Measurements from ENCODE around the gene RYR2.

DNA sequence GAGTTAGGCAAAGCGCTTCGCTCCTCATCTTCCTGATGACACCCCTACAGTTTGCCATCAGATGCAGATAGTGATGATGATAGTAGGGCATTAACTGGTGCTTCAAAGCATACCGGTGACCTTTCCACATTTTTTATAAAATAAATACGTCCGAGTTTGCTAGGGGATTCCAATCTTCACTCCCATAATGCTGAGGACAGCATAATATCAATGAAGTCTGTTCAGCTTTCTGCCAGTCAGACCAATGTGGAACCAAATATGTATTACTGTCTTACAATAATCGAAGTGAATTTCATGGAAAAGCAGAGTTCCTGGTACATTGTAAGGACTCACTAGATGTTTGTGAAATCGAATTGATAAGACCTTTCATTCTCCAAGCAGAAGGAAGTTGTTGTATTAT lies 258.7 kb downstream of the RYR2 start:
- TF ChIP-seq, protein P1, sequence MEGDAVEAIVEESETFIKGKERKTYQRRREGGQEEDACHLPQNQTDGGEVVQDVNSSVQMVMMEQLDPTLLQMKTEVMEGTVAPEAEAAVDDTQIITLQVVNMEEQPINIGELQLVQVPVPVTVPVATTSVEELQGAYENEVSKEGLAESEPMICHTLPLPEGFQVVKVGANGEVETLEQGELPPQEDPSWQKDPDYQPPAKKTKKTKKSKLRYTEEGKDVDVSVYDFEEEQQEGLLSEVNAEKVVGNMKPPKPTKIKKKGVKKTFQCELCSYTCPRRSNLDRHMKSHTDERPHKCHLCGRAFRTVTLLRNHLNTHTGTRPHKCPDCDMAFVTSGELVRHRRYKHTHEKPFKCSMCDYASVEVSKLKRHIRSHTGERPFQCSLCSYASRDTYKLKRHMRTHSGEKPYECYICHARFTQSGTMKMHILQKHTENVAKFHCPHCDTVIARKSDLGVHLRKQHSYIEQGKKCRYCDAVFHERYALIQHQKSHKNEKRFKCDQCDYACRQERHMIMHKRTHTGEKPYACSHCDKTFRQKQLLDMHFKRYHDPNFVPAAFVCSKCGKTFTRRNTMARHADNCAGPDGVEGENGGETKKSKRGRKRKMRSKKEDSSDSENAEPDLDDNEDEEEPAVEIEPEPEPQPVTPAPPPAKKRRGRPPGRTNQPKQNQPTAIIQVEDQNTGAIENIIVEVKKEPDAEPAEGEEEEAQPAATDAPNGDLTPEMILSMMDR (IDR thresholded peaks at IDR 0.05): no peak
- no peak for TF ChIP-seq POLR2A (IDR thresholded peaks at IDR 0.05)
